ENCODE data around the gene FRYL. TPM values are rescaled to one million over a fixed set of nuclear protein-coding genes. Genes with fewer than 3 reads are reported as not detected.
A peak's percentile ranks its signal among the peaks of the same experiment; 100 is the strongest.

The FRYL gene
- total RNA-seq, 1 experiment from 2014 or later = 45.8 TPM

- Mint-ChIP-seq H3K36me3 (ENCODE audit: insufficient read depth, unreplicated experiment) (no peaks in the 10 kb centered on the region), H3K27ac (ENCODE audit: unreplicated experiment) (peak overlapping the region; percentile 87), H3K4me1 (ENCODE audit: low read depth, unreplicated experiment) (peaks cover 9% of the 10 kb centered on the region), H3K27me3 (ENCODE audit: unreplicated experiment) (no peaks in the 10 kb centered on the region), H3K9me3 (ENCODE audit: low read depth, unreplicated experiment) (no peaks in the 10 kb centered on the region), H3K4me3 (ENCODE audit: low read depth, unreplicated experiment) (no peak overlapping the region)
- BruUV-seq (replicated peaks) = no TSS peak
- DNase-seq = peak; percentile 28
- intact Hi-C loops (cut with micrococcal nuclease; ENCODE audit: unreplicated experiment) = loop anchor here (1.0 to 5.0 kb wide), 4 partner anchors 45 to 104 kb away; partner anchors contain the start of gene FRYL
- peak; percentile 23 for TF ChIP-seq CTCF (IDR thresholded peaks at IDR 0.05; ENCODE audit: unreplicated experiment)
- CTCF ChIA-PET = interaction anchor here (1.2 to 2.0 kb wide), 3 partner anchors 13 to 104 kb away, joined by 4 to 8 read pairs (median 6); no protein-coding TSS in a partner anchor
Observed at GRCh38 chr4:48681856-48682255, 98.2 kb downstream of the FRYL start.

- BruUV-seq (replicated peaks) = no TSS peak
- intact Hi-C loops (cut with micrococcal nuclease; ENCODE audit: unreplicated experiment) = loop anchor here (1.0 to 5.0 kb wide), 4 partner anchors 44 to 103 kb away; partner anchors contain the start of gene FRYL
- no peaks in the 10 kb centered on the region for H3K27me3 Mint-ChIP-seq (ENCODE audit: unreplicated experiment)
- H3K36me3 Mint-ChIP-seq (ENCODE audit: insufficient read depth, unreplicated experiment) = no peaks in the 10 kb centered on the region
- no peak for DNase-seq
- H3K9me3 Mint-ChIP-seq (ENCODE audit: low read depth, unreplicated experiment) = no peaks in the 10 kb centered on the region
- peaks cover 9% of the 10 kb centered on the region for H3K4me1 Mint-ChIP-seq (ENCODE audit: low read depth, unreplicated experiment)
- peak overlapping the region; percentile 87 for H3K27ac Mint-ChIP-seq (ENCODE audit: unreplicated experiment)
- peak overlapping the region; percentile 51 for H3K4me3 Mint-ChIP-seq (ENCODE audit: low read depth, unreplicated experiment)
- no peak for TF ChIP-seq CTCF (IDR thresholded peaks at IDR 0.05; ENCODE audit: unreplicated experiment)
- CTCF ChIA-PET = interaction anchor here (1.2 to 2.0 kb wide), 3 partner anchors 12 to 103 kb away, joined by 4 to 8 read pairs (median 6); no protein-coding TSS in a partner anchor
Observed at GRCh38 chr4:48680848-48681568, 99.1 kb downstream of the FRYL start.

- Mint-ChIP-seq H3K9me3 (ENCODE audit: low read depth, unreplicated experiment) (peaks cover 3% of the 10 kb centered on the region), H3K4me1 (ENCODE audit: low read depth, unreplicated experiment) (peaks cover 21% of the 10 kb centered on the region), H3K27me3 (ENCODE audit: unreplicated experiment) (no peaks in the 10 kb centered on the region), H3K27ac (ENCODE audit: unreplicated experiment) (no peak overlapping the region), H3K36me3 (ENCODE audit: insufficient read depth, unreplicated experiment) (no peaks in the 10 kb centered on the region), H3K4me3 (ENCODE audit: low read depth, unreplicated experiment) (no peak overlapping the region)
- intact Hi-C loops (cut with micrococcal nuclease; ENCODE audit: unreplicated experiment) = no loop called here
- CTCF ChIA-PET = no interaction called here
- no peak for DNase-seq
- BruUV-seq (replicated peaks) = no TSS peak
- no peak for TF ChIP-seq CTCF (IDR thresholded peaks at IDR 0.05; ENCODE audit: unreplicated experiment)
Observed at GRCh38 chr4:48673537-48673936, 106.5 kb downstream of the FRYL start.

GRCh38 chr4:48670587-48670986, 109.5 kb downstream of the FRYL start:
- H3K27ac Mint-ChIP-seq (ENCODE audit: unreplicated experiment) = no peak overlapping the region
- no TSS peak for BruUV-seq (replicated peaks)
- TF ChIP-seq CTCF (IDR thresholded peaks at IDR 0.05; ENCODE audit: unreplicated experiment) = no peak
- no peaks in the 10 kb centered on the region for H3K27me3 Mint-ChIP-seq (ENCODE audit: unreplicated experiment)
- peaks cover 21% of the 10 kb centered on the region for H3K4me1 Mint-ChIP-seq (ENCODE audit: low read depth, unreplicated experiment)
- no peak for DNase-seq
- H3K4me3 Mint-ChIP-seq (ENCODE audit: low read depth, unreplicated experiment) = no peak overlapping the region
- CTCF ChIA-PET = no interaction called here
- no peaks in the 10 kb centered on the region for H3K36me3 Mint-ChIP-seq (ENCODE audit: insufficient read depth, unreplicated experiment)
- intact Hi-C loops (cut with micrococcal nuclease; ENCODE audit: unreplicated experiment) = no loop called here
- peaks cover 3% of the 10 kb centered on the region for H3K9me3 Mint-ChIP-seq (ENCODE audit: low read depth, unreplicated experiment)

All from Calu3 (cell line).